Measurements from ENCODE around the gene CYP8B1. TPM values are rescaled to one million over a fixed set of nuclear protein-coding genes. Genes with fewer than 3 reads are reported as not detected.

Gene CYP8B1
- total and polyA plus RNA-seq, 9 of the 15 experiments (the other 6 are each of a cell fraction or from before 2014, with no cell fraction given): 0.04 TPM; not detected in 8

- peak; percentile 91 for FAIRE-seq
- no peak for TF ChIP-seq GTF2A2 (tag; IDR thresholded peaks at IDR 0.05)
- no peak for TF ChIP-seq NCOA2 (IDR thresholded peaks at IDR 0.05; ENCODE audit: partially characterized antibody in 2 of 2)
- peak; percentile 93 for TF ChIP-seq CTBP1 (IDR thresholded peaks at IDR 0.05; ENCODE audit: borderline replicate concordance)
- peak in 1 of 2 experiments; percentile 13; a peak in 1 of 4 replicates for TF ChIP-seq NRF1 (conservative IDR thresholded peaks at IDR 0.05 in 1 of 2, IDR thresholded peaks at IDR 0.05 in 1 of 2)
- TF ChIP-seq MXI1 (IDR thresholded peaks at IDR 0.05; ENCODE audit: low read depth, low read length): peak; percentile 67
- peak; percentile 92 for TF ChIP-seq FOXM1 (IDR thresholded peaks at IDR 0.05; ENCODE audit: low read depth)
- no peak for TF ChIP-seq FOXM1 (CRISPR knock-in tag; IDR thresholded peaks at IDR 0.05; ENCODE audit: low read depth)
- 0 out of 2 replicates have a peak, but pooled peaks have one; percentile 59 for TF ChIP-seq ARID3A (IDR thresholded peaks at IDR 0.05; ENCODE audit: borderline replicate concordance, low read depth, low read length)
- TF ChIP-seq JUNB (CRISPR knock-in tag; conservative IDR thresholded peaks at IDR 0.05): no peak
- TF ChIP-seq ZBTB34 (CRISPR knock-in tag; IDR thresholded peaks at IDR 0.05): no peak
- TF ChIP-seq NR2C2 (CRISPR knock-in tag; IDR thresholded peaks at IDR 0.05): no peak
- no peak for TF ChIP-seq NR2C2 (tag; IDR thresholded peaks at IDR 0.05)
- TF ChIP-seq SMAD1 (IDR thresholded peaks at IDR 0.05; ENCODE audit: low read depth, low read length, partially characterized antibody): no peak
- no peak for TF ChIP-seq ZBTB26 (CRISPR knock-in tag; IDR thresholded peaks at IDR 0.05)
- TF ChIP-seq MTA1 (IDR thresholded peaks at IDR 0.05; ENCODE audit: borderline replicate concordance): peak; percentile 64
- no peak for TF ChIP-seq PTTG1 (tag; IDR thresholded peaks at IDR 0.05; ENCODE audit: low read depth)
Measured at GRCh38 chr3:42836150-42837123, 39.2 kb downstream of the CYP8B1 start.

More at GRCh38 chr3:42836150-42837123, 39.2 kb downstream of the CYP8B1 start:
- Histone ChIP-seq H3K4me3 (no peak overlapping the region), H3K27me3 (ENCODE audit: control insufficient read depth in 2 of 2, insufficient read depth in 2 of 2, low read length in 2 of 2) (no peaks in the 10 kb centered on the region; a peak in 2 of 5 replicates), H3K9me1 (ENCODE audit: control insufficient read depth, insufficient read depth, low read length) (no peaks in the 10 kb centered on the region), H2AFZ (ENCODE audit: low read depth, low read length) (no peak overlapping the region; the same call in 1 of the 2 replicates), H3K4me1 (replicated peaks in 1 of 2; ENCODE audit: control insufficient read depth in 2 of 2, insufficient read depth in 2 of 2, low read length in 2 of 2) (peaks cover 10 to 21% of the 10 kb centered on the region in 2 experiments), H4K20me1 (replicated peaks; ENCODE audit: control insufficient read depth, insufficient read depth, low read length) (no peaks in the 10 kb centered on the region), H3K4me2 (ENCODE audit: insufficient read depth, low read length) (peak overlapping the region; percentile 56), H3K9ac (ENCODE audit: insufficient read depth in 1 of 2, low read depth in 2 of 2, low read length in 2 of 2) (no peak overlapping the region), H3K9me3 (replicated peaks; ENCODE audit: control insufficient read depth, insufficient read depth, low read depth, low read length) (no peaks in the 10 kb centered on the region), H3K27ac (ENCODE audit: extremely low read depth, low read depth, low read length) (peak overlapping the region; percentile 2; the same call in 2 of the 3 replicates), H3K79me2 (ENCODE audit: control insufficient read depth, insufficient read depth, low read length) (no peaks in the 10 kb centered on the region), H3K36me3 (ENCODE audit: control insufficient read depth, insufficient read depth, low read length) (no peaks in the 10 kb centered on the region)
- ChIA-PET CTCF (ENCODE audit: low intra/inter-chr PET ratio) (interaction anchor here (1.0 kb wide), 1 partner anchor 54 kb away, joined by 3 read pairs; no protein-coding TSS in a partner anchor), POLR2A (interaction anchor here (0.5 to 0.6 kb wide), 2 partner anchors 99 to 600 kb away, joined by 3 to 4 read pairs; no protein-coding TSS in a partner anchor)
- 9% methylated on average over 5 of the region's 5 CpGs for WGBS (ENCODE audit: insufficient coverage, low coverage, missing lambda C conversion rate)
- BruUV-seq (replicated peaks): no TSS peak
- DNase-seq (ENCODE audit: extremely low read depth in 1 of 4, low spot score in 3 of 4): peak; percentile 58 to 88 (median 74)
- peak; percentile 92 for ATAC-seq
- in situ Hi-C loops (cut with MboI): no loop called here
- intact Hi-C loops (cut with micrococcal nuclease): loop anchor here (10.0 kb wide), 1 partner anchor 262 kb away; no protein-coding TSS in a partner anchor

All from K562 (cell line).